Measurements from ENCODE around the gene RHOT1.

RHOT1 gene

DNA sequence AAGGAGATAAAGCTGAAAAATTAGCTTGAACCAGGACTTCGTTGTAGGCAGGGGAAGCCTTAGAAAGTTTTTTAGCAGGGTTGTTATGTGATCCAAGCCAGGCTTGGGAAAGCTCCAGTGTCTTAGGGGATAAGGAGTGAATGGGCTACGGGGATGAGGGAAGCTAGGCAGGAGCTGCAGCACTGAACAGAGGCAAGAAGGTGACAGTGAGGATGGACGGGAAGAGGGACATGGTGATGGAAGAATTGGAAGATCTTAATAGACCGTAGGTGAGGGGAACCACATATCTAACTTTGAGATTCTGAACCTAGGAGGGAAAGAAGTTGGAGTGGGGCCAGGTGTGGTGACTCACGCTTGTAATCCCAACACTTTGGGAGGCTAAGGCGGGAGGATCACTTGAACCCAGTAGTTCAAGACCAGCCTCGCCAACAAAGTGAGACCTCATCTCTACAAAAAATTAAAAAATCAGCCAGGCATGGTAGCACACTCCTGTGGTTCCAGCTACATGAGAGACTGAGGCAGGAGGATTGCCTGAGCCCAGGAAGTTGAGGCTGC is 126.5 kb downstream of the RHOT1 start:
- no peak for DNase-seq (ENCODE audit: low read depth in 2 of 2)

DNA sequence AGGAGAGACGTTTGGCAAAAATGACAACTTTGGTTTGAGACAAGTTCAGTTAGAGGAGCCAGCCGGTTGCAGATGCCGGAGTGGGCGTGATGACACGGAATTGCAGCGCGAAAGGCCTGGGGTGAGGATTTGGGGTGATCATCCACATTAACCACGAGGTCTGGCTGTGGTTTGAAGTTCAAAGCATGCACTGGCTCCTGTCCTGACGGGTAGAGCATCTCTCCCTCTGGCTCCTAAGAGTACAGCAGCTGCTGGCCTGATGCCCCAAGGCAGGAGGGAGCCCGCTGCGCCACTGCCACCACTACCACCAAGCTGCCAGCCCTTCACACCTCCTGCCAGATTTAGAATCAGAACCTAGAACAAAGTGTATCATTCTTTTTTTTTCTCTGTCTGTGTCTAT is 127.1 kb downstream of the RHOT1 start:
- DNase-seq (ENCODE audit: low read depth in 2 of 2): no peak

DNA sequence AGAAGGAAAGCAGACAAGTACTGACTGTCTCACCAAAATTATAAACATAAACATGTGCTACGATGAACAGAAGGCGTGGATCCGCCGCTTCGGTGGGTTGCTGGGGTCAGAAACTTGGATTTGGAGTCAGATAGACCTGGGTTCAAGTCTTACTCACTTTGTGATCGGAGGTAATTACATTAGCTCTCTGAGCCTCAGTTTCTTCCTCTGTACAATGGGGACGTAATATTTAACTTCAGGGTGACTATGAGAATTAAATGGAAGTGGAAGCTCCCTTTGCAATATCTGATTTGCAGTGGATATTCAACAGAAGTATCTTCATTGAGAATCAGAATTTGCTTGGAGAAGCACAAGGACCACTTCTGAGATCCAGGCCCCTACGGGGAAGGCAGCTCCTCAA is 129.5 kb downstream of the RHOT1 start:
- DNase-seq (ENCODE audit: low read depth in 2 of 2): no peak

DNA sequence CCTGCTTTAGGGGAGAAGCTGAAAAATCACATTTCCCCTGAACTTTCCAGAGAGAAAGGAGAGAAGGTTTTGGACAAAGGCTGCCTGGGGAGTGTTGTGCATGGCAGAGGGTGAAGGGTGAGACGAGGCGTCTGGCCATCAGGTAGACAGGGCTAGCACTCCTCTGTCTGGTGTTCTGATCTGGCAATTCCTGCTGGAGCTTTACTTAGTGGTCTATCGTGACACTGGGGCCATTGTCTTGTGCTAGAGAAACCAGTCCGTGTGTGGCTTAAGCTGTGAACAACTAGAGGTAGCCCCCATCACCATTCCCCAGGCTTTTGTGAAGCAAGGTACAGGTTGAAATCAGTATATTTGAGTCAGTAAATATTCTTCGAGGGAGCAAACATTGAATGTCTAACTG is 131.8 kb downstream of the RHOT1 start:
- no peak for DNase-seq (ENCODE audit: low read depth in 2 of 2)

GRCh38 chr17:32274643-32275042 is 132.3 kb downstream of the RHOT1 start:
- no peak for DNase-seq (ENCODE audit: low read depth in 2 of 2)
